ENCODE measurements around the gene ROR2. TPM values are rescaled to one million over a fixed set of nuclear protein-coding genes. Genes with fewer than 3 reads are reported as not detected.

Gene ROR2
- total and polyA plus RNA-seq, 2 of the 8 experiments (the other 6 are each of a cell fraction or from before 2014, with no cell fraction given) = 2.7 to 4.3 TPM

GRCh38 chr9:91856419-91856818 lies 93.6 kb downstream of the ROR2 start:
- H3K14ac ChIP-seq (ENCODE audit: insufficient read length) = no peak overlapping the region
- no peak overlapping the region for H3K27ac ChIP-seq (ENCODE audit: low read depth, low read length)
- H3K4me3 ChIP-seq (ENCODE audit: extremely low read depth in 1 of 4, insufficient read depth in 2 of 4, low read depth in 3 of 4, low read length in 4 of 4) = no peak overlapping the region
- FAIRE-seq (no peak), DNase-seq (ENCODE audit: low read depth in 1 of 2, low spot score in 2 of 2) (no peak)
- no peak overlapping the region for H2BK15ac ChIP-seq (ENCODE audit: low read length)
- H4K5ac ChIP-seq (ENCODE audit: insufficient read length, low read depth, low read length) = no peak overlapping the region
- H2BK5ac ChIP-seq (ENCODE audit: low read depth, low read length) = no peak overlapping the region
- H2BK12ac ChIP-seq (ENCODE audit: low read depth, low read length) = peak overlapping the region; percentile 80; the same call in 1 of the 2 replicates
- peaks cover 4 to 18% (median 11%) of the 10 kb centered on the region in 4 experiments for H3K4me1 ChIP-seq (replicated peaks in 1 of 4; ENCODE audit: control insufficient read depth in 3 of 4, insufficient read depth in 4 of 4, low read length in 3 of 4)
- no peak overlapping the region for H2AFZ ChIP-seq (ENCODE audit: low read length)
- H4K8ac ChIP-seq (ENCODE audit: extremely low read depth, insufficient read depth, low read length) = no peak overlapping the region
- no peaks in the 10 kb centered on the region for H3K79me2 ChIP-seq (ENCODE audit: control insufficient read depth in 1 of 2, insufficient read depth in 2 of 2, low read length in 2 of 2)
- no peak overlapping the region for H3K4ac ChIP-seq (replicated peaks; ENCODE audit: insufficient read length, low read depth, low read length)
- ChIA-PET POLR2A (ENCODE audit: partially characterized antibody) (no interaction called here), CTCF (ENCODE audit: partially characterized antibody) (interaction anchor here (0.6 kb wide), 1 partner anchor 80 kb away, joined by 3 read pairs; no protein-coding TSS in a partner anchor)
- no peak overlapping the region for H3K23ac ChIP-seq (ENCODE audit: insufficient read length)
- no peak overlapping the region for H2BK20ac ChIP-seq (ENCODE audit: low read length)
- H2BK120ac ChIP-seq (replicated peaks; ENCODE audit: low read depth, low read length) = no peak overlapping the region
- 92% methylated on average over 5 of the region's 5 CpGs; no CpG with 5 or more reads in 1 of the 2 experiments for WGBS, 2 experiments (ENCODE audit: extremely low coverage in 1 of 2, insufficient coverage in 1 of 2, insufficient read length in 1 of 2, insufficient replicate concordance in 2 of 2, low coverage in 1 of 2, low lambda C conversion rate in 2 of 2, missing lambda C conversion rate in 1 of 2)
- H3K9me3 ChIP-seq (ENCODE audit: insufficient read depth in 2 of 2, low read depth in 1 of 2, low read length in 1 of 2) = peaks cover 6% of the 10 kb centered on the region in 2 experiments; a peak in 1 of 4 replicates
- no peak overlapping the region for H3K4me2 ChIP-seq (ENCODE audit: insufficient read depth in 1 of 2, low read depth in 2 of 2, low read length in 2 of 2)
- no peak overlapping the region for H3K18ac ChIP-seq (ENCODE audit: extremely low read depth, low read length)
- no peaks in the 10 kb centered on the region for H3K23me2 ChIP-seq (ENCODE audit: low read depth, low read length)
- no peaks in the 10 kb centered on the region for H3K36me3 ChIP-seq (ENCODE audit: control insufficient read depth in 2 of 4, insufficient read depth in 4 of 4, low read length in 3 of 4)
- no peak overlapping the region for H2AK5ac ChIP-seq (ENCODE audit: low read depth, low read length)
- no peak overlapping the region for H4K91ac ChIP-seq (replicated peaks; ENCODE audit: insufficient read length, low read length)
- no peak overlapping the region for H3K56ac ChIP-seq (replicated peaks; ENCODE audit: insufficient read length, low read depth, low read length)
- no peaks in the 10 kb centered on the region for H4K20me1 ChIP-seq (replicated peaks in 1 of 2; ENCODE audit: control insufficient read depth in 1 of 2, insufficient read depth in 2 of 2, low read length in 2 of 2)
- H3K27me3 ChIP-seq (replicated peaks in 1 of 4; ENCODE audit: control insufficient read depth in 3 of 4, extremely low read depth in 1 of 4, insufficient read depth in 3 of 4, low read length in 3 of 4) = no peaks in the 10 kb centered on the region
- H3K9ac ChIP-seq (replicated peaks in 1 of 4; ENCODE audit: extremely low read depth in 1 of 4, low read depth in 3 of 4, low read length in 3 of 4) = no peak overlapping the region
- peaks cover 4% of the 10 kb centered on the region for H3K79me1 ChIP-seq (ENCODE audit: low read depth, low read length)
- TF ChIP-seq CEBPB (IDR thresholded peaks at IDR 0.05; ENCODE audit: low read depth, low read length) (no peak), TAF7 (optimal IDR thresholded peaks at IDR 0.05; ENCODE audit: borderline replicate concordance, low read depth, low read length) (no peak), SUZ12 (IDR thresholded peaks at IDR 0.05; ENCODE audit: low read length) (no peak), EP300 (IDR thresholded peaks at IDR 0.05; ENCODE audit: borderline replicate concordance in 1 of 2, low read depth in 2 of 2, low read length in 2 of 2) (no peak), RXRA (IDR thresholded peaks at IDR 0.05; ENCODE audit: insufficient read depth, low read depth, low read length) (no peak), CBX5 (IDR thresholded peaks at IDR 0.05; ENCODE audit: low read depth, low read length) (no peak), SP2 (IDR thresholded peaks at IDR 0.05; ENCODE audit: low read length) (no peak), GTF2F1 (IDR thresholded peaks at IDR 0.05; ENCODE audit: borderline replicate concordance, low read depth, low read length) (no peak)

Data from H1 (cell line).